T-helper 17 cell (primary cell): ENCODE data around the gene CNDP1. TPM values are rescaled to one million over a fixed set of nuclear protein-coding genes. Genes with fewer than 3 reads are reported as not detected.

Experiments used
- ATAC-seq: fragments of 150-1000 bp; cut with Tn5 transposase; 2 replicates; pipeline ENCODE4 v1.10.0; 2021; ENCODE audit warnings: mild to moderate bottlenecking, moderate library complexity
- DNase-seq, 3 donors: peaks; one replicate each; pipeline versions ENCODE4 v3.0.0 to v3.0.0-alpha.2; 2020 to 2021
- H3K9me3 ChIP-seq: one replicate; pipeline ENCODE4 v1.7.0; 2013; ENCODE audit warnings: low read length, mild to moderate bottlenecking; ENCODE audit not compliant: control insufficient read depth, poor library complexity, severe bottlenecking
- H3K27ac Mint-ChIP-seq: one replicate; pipeline ENCODE4 v1.8.0; 2022; ENCODE audit warnings: mild to moderate bottlenecking, moderate library complexity, mixed read lengths
- H3K27me3 Mint-ChIP-seq: one replicate; pipeline ENCODE4 v1.8.0; 2022; ENCODE audit warnings: mixed read lengths
- H3K36me3 Mint-ChIP-seq: one replicate; pipeline ENCODE4 v1.8.0; 2022; ENCODE audit warnings: low read depth, mixed read lengths
- H3K4me1 Mint-ChIP-seq: one replicate; pipeline ENCODE4 v1.8.0; 2022; ENCODE audit warnings: mild to moderate bottlenecking, mixed read lengths
- H3K4me3 Mint-ChIP-seq: one replicate; pipeline ENCODE4 v1.8.0; 2022; ENCODE audit warnings: mild to moderate bottlenecking, moderate library complexity, mixed read lengths
- total RNA-seq, 4 donors: library from RNA in 2 of 4; stranded (reverse) in 2 of 4; gene quantifications; one replicate each; pipeline ENCODE4 v1.2.3 and lab custom pipeline; 2022 to 2026

CNDP1 gene
- total RNA-seq, 2 donors from 2014 or later, result 0.20 to 0.23 TPM

DNA sequence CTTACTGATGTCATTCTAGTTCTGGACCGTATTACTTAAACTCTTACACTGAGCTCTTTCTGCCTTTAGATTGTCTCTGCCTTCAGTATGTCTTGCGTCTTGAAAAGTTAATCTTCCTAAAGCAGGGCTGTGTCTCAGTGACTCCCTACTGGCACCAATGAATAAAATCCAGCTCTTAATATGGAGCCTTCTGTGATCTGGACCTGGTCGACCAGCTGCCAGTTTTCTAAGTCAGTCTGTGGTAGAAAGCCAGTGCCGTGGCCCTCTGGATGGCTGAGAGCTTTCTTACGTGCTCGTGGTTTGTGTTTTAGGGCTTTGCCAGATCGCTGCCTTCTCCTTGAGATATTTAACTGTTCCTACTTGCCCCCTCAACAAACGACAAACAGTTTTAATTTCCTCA, 90.2 kb downstream of the CNDP1 start:
- Mint-ChIP-seq H3K36me3 (no peaks in the 10 kb centered on the region), H3K27me3 (no peaks in the 10 kb centered on the region), H3K4me1 (peaks cover 14% of the 10 kb centered on the region), H3K4me3 (no peak overlapping the region), H3K27ac (no peak overlapping the region)
- no peak for ATAC-seq
- no peak for DNase-seq
- H3K9me3 ChIP-seq, result no peaks in the 10 kb centered on the region

DNA sequence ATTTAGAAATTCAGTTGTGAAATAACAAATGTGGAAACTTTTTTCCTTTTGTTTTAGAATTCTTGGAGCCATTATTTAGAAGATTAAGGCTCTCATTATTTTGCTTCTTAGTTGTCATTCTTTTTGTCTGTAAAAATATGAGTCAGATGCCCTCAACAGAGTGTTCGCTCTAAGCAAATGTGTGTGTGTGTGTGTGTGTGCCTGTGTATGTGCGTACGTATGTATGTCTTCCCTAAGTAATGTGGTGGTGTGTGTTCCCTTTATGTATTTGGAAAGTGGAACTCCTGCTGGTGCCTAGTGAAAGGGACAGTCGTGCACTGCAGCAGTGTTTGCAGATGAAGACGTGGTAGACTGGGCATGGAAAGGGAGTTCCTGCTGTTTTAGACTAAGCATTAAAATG, 90.9 kb downstream of the CNDP1 start:
- DNase-seq (no peak), ATAC-seq (no peak)
- H3K4me3 Mint-ChIP-seq, result no peak overlapping the region
- H3K9me3 ChIP-seq, result no peaks in the 10 kb centered on the region
- H3K27ac Mint-ChIP-seq, result no peak overlapping the region
- H3K27me3 Mint-ChIP-seq, result no peaks in the 10 kb centered on the region
- peaks cover 14% of the 10 kb centered on the region for H3K4me1 Mint-ChIP-seq
- H3K36me3 Mint-ChIP-seq, result no peaks in the 10 kb centered on the region

GRCh38 chr18:74626049-74626874, 92.0 kb downstream of the CNDP1 start:
- peak overlapping the region; percentile 53 for H3K27ac Mint-ChIP-seq
- no peak for ATAC-seq
- H3K27me3 Mint-ChIP-seq, result no peaks in the 10 kb centered on the region
- no peaks in the 10 kb centered on the region for H3K36me3 Mint-ChIP-seq
- no peak for DNase-seq
- H3K9me3 ChIP-seq, result no peaks in the 10 kb centered on the region
- peaks cover 19% of the 10 kb centered on the region for H3K4me1 Mint-ChIP-seq
- H3K4me3 Mint-ChIP-seq, result no peak overlapping the region

GRCh38 chr18:74630804-74631203, 96.5 kb downstream of the CNDP1 start:
- Mint-ChIP-seq H3K4me3 (peak overlapping the region; percentile 91), H3K27me3 (no peaks in the 10 kb centered on the region), H3K4me1 (peaks cover 35% of the 10 kb centered on the region), H3K36me3 (peaks cover 2% of the 10 kb centered on the region), H3K27ac (peak overlapping the region; percentile 95)
- ATAC-seq (no peak), DNase-seq (no peak)
- no peaks in the 10 kb centered on the region for H3K9me3 ChIP-seq

DNA sequence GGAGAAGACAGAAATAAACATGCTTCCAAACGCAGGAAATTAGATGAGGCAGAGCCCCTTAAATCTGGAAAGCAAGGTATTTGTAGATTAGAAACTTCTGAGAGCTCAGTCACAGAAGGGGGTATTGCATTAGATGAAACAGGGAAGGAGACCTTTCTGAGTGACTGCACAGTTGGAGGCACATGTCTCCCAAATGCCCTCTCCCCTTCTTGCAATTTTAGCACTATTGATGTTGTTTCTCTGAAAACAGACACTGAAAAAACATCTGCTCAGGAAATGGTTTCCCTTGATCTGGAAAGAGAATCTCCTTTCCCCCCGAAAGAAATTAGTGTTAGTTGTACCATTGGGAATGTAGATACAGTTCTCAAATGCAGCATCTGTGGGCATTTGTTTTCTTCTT, 96.9 kb downstream of the CNDP1 start:
- peak overlapping the region; percentile 95 for H3K27ac Mint-ChIP-seq
- no peak for DNase-seq
- peak overlapping the region; percentile 91 for H3K4me3 Mint-ChIP-seq
- H3K9me3 ChIP-seq, result no peaks in the 10 kb centered on the region
- H3K27me3 Mint-ChIP-seq, result no peaks in the 10 kb centered on the region
- H3K36me3 Mint-ChIP-seq, result peaks cover 2% of the 10 kb centered on the region
- peaks cover 34% of the 10 kb centered on the region for H3K4me1 Mint-ChIP-seq
- ATAC-seq, result peak; percentile 14

DNA sequence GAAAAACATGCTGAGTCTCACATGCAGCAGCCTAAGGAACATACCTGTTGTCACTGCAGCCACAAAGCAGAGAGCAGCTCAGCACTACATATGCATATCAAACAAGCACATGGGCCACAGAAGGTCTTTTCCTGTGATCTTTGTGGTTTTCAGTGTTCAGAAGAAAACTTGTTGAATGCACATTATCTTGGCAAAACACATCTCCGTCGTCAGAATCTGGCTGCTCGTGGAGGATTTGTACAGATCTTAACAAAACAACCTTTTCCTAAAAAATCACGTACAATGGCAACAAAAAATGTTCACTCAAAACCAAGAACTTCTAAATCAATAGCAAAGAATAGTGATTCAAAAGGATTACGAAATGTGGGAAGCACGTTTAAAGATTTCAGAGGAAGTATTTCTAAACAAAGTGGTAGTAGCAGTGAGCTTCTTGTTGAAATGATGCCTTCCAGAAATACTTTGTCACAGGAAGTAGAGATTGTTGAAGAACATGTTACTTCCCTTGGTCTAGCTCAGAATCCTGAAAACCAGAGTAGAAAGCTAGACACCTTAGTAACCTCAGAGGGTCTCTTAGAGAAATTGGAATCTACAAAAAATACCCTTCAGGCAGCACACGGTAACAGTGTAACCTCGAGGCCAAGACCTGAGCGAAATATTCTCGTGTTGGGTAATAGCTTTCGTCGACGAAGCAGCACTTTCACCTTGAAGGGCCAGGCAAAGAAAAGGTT, 97.5 kb downstream of the CNDP1 start:
- ATAC-seq, result peak; percentile 82
- Mint-ChIP-seq H3K27me3 (no peaks in the 10 kb centered on the region), H3K4me1 (peaks cover 34% of the 10 kb centered on the region), H3K4me3 (peak overlapping the region; percentile 91), H3K27ac (peak overlapping the region; percentile 95), H3K36me3 (peaks cover 2% of the 10 kb centered on the region)
- no peaks in the 10 kb centered on the region for H3K9me3 ChIP-seq
- no peak for DNase-seq

DNA sequence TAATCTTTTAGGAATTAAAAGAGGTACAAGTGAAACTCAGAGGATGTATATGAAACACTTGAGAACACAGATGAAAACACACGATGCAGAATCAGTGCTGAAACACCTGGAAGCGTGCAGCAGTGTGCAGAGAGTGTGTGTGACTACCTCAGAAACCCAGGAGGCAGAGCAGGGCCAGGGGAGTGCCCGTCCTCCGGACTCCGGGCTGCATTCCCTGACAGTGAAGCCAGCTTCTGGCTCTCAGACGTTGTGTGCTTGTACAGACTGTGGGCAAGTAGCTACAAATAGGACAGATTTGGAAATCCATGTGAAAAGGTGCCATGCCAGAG, 98.0 kb downstream of the CNDP1 start:
- peak overlapping the region; percentile 91 for H3K4me3 Mint-ChIP-seq
- no peaks in the 10 kb centered on the region for H3K9me3 ChIP-seq
- peaks cover 2% of the 10 kb centered on the region for H3K36me3 Mint-ChIP-seq
- peak; percentile 25 for ATAC-seq
- H3K27ac Mint-ChIP-seq, result peak overlapping the region; percentile 95
- DNase-seq, result no peak
- peaks cover 30% of the 10 kb centered on the region for H3K4me1 Mint-ChIP-seq
- no peaks in the 10 kb centered on the region for H3K27me3 Mint-ChIP-seq

DNA sequence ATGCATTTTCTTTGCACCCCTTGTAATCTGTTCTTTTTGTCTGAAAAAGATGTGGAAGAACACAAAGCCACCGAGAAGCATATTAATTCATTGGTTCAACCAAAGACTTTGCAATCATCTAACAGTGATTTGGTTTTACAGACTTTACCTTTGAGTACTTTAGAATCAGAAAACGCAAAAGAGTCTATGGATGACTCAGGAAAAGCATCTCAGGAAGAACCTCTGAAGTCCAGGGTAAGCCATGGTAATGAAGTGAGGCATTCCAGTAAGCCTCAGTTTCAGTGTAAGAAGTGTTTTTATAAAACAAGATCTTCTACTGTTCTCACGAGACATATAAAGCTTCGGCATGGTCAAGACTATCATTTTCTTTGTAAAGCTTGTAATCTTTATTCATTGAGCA, 98.6 kb downstream of the CNDP1 start:
- Mint-ChIP-seq H3K4me3 (no peak overlapping the region), H3K4me1 (peaks cover 27% of the 10 kb centered on the region), H3K36me3 (peaks cover 2% of the 10 kb centered on the region), H3K27me3 (no peaks in the 10 kb centered on the region), H3K27ac (peak overlapping the region; percentile 95)
- no peak for ATAC-seq
- no peaks in the 10 kb centered on the region for H3K9me3 ChIP-seq
- no peak for DNase-seq

GRCh38 chr18:74633652-74634352, 99.5 kb downstream of the CNDP1 start:
- peaks cover 2% of the 10 kb centered on the region for H3K36me3 Mint-ChIP-seq
- peak overlapping the region; percentile 95 for H3K27ac Mint-ChIP-seq
- no peaks in the 10 kb centered on the region for H3K27me3 Mint-ChIP-seq
- peaks cover 30% of the 10 kb centered on the region for H3K4me1 Mint-ChIP-seq
- no peak for DNase-seq
- no peak for ATAC-seq
- H3K9me3 ChIP-seq, result no peaks in the 10 kb centered on the region
- no peak overlapping the region for H3K4me3 Mint-ChIP-seq

GRCh38 chr18:74635224-74635975, 101.1 kb downstream of the CNDP1 start:
- no peak overlapping the region for H3K4me3 Mint-ChIP-seq
- peaks cover 30% of the 10 kb centered on the region for H3K4me1 Mint-ChIP-seq
- peaks cover 2% of the 10 kb centered on the region for H3K36me3 Mint-ChIP-seq
- ATAC-seq, result no peak
- H3K27ac Mint-ChIP-seq, result no peak overlapping the region
- H3K9me3 ChIP-seq, result no peaks in the 10 kb centered on the region
- no peaks in the 10 kb centered on the region for H3K27me3 Mint-ChIP-seq
- no peak for DNase-seq
